ENCODE measurements around the gene NMRAL1.
A peak's percentile ranks its signal among the peaks of the same experiment; 100 is the strongest.

Gene NMRAL1

DNA sequence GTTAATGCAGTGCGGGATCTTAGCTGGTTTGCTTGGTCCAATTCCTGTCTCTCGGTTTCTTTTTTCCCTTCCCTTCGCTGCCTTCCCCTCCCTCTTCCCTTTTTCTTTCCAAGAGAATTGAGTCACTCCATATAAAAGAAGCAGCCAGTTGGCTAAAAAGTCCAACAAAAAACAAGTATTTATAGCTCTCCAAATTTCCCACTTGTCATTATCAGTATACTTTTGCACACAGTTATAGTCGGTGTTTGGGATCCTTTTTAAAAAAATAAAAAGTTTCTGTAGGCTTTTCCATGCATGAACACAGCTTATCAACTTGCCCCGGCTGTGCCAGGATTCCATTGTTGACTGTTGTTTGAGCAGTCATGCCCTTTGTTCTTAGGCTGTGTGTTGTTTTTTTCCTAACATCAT is 26.6 kb upstream of the NMRAL1 start:
- no peak for DNase-seq

DNA sequence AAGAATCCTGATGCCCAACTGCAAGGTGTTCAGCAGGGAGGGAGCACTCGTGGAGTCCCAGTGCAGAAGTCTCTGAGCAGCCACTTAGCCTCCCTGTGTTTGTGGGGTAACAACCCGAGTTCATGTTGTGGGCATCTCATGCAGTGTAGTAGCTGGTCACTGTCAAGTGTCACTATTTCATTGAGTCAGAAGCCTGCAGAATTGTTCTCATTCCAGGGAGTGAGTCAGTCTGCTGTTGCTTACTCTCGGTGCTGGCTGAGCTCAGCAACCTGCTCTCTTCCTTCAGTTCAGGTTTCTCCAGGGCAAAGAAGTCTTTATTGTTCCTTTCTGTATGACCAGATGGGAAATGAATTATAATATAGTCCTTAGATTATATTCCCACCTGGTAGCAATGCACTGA is 25.8 kb upstream of the NMRAL1 start:
- DNase-seq, result no peak

DNA sequence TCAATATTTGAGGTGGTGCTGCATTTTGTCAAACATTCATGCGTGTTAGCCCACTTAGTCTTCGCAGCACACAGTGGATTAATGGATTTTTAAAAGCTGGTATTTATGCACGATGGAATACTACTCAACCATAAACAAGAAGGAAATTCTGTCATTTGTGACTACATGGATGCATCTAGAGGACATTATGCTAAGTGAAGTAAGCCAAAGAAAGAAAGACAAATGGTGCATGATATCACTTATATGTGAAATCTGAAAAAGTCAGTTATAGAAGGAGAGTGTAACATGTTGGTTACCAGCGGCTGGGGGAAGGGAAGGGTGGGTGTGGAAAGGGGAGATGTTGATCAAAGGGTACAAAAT is 24.8 kb upstream of the NMRAL1 start:
- no peak for DNase-seq

DNA sequence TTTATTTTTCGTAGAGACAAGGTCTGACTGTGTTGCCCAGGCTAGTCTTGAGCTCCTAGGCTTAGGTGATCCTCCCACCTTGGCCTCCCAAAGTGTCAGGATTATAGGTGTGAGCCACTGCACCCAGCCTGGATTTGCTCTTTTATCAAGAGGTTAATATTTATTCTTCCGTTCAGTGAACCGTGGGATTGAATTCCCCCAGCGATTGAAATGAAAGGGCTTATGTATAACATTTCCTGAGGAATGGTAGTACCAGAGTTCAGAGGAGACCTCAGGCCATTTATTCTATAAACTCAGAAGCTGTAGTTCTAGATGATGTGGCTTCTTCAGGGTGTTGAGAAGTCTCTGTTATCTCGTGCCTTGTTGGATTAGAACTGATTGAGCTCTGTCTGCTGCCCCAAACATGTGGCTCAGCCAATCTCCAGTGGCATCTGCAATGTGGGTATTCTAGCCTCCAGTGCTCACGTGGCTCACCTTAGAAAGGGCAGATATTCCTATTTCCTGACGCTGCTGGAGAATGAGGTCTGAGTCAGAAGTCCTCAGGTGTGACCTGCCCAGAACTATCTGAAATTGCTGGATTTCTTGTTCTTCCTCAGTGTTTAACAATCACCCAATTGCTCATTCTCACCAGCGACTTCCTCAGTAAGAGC is 24.2 kb upstream of the NMRAL1 start:
- DNase-seq, result no peak

DNA sequence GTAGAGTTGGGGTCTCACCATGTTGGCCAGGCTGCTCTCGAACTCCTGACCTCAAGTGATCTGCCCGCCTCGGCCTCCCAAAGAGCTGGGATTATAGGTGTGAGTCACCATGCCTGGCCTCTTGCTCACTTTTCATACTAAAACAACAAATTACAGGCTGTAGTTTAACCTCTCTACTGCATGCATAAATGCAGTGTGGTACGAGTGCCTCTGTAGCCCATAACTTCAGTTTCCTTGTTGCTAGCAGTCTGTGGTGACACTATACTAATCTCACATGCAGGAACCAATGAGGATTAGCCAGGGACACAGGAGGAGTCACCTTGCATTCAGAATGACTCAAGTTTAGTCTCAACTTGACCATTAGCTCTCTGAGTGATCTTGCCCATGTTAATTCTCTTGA is 21.9 kb upstream of the NMRAL1 start:
- no peak for DNase-seq

DNA sequence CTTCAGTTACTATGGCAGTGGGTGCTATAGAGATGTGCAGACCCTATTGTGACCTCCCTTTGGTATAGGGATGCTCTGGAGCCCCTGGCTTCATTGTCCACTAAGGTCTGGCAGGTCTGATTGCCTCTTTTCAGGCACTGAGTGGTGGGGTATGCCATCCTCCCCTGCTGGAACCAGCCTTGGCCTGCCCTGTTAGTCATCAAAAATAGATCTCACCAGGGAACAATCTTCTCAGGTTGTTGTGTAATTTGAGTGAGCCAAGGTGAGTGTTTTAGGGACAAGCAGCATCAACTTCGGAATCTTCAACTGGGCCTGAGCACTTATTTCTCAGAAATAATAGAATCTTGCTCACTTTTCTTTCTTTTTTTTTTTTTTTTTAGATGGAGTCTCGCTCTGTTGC is 21.3 kb upstream of the NMRAL1 start:
- DNase-seq, result no peak

DNA sequence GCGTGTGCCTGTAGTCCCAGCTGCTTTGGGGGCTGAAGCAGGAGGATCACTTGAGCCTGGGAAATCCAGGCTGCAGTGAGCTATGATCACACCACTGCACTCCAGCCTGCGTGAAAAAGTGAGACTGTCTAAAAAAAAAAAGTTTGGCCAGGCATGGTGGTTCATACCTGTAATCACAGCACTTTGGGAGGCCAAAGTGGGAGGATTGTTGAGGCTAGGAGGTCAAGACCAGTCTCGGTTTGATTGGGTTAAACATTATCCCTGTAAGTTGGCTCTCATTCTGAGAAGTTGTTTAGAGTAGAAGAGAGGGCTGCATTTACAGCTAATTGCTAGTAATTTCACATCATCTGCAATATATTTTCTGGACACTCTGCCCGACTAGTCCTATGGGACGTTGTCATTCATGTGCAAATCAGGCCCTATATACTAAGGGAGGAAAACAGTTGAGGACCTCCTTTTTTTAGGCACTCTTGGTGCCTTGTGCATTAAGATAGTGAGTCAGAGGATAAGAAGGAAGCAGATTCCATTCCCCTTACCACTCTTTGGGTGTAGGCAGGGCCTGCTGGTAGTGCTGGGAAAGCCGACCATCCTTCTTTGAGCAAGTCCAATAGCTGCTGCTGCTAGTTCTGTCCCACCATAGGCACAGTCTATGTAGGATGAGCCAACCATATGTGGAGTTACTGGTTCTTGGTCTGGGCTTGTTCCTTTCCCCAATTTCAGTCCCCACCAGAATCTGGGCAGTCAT is 20.5 kb upstream of the NMRAL1 start:
- DNase-seq, result no peak

DNA sequence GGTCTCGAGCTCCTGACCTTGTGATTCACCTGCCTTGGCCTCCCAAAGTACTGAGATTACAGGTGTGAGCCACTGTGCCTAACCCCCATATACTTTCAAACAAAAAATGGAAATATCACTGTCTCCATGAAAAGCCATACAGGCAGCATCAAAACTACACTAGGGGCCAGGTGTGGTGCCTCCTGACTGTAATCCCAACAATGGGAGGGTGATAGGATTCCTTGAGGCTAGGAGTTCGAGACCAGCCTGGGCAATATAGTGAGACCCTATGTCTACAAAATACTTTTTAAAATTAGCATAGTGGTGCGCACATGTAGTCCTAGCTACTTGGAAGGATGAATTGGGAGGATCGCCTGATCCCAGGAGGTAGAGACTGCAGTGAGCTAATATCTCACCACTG is 17.5 kb upstream of the NMRAL1 start:
- DNase-seq, result no peak

DNA sequence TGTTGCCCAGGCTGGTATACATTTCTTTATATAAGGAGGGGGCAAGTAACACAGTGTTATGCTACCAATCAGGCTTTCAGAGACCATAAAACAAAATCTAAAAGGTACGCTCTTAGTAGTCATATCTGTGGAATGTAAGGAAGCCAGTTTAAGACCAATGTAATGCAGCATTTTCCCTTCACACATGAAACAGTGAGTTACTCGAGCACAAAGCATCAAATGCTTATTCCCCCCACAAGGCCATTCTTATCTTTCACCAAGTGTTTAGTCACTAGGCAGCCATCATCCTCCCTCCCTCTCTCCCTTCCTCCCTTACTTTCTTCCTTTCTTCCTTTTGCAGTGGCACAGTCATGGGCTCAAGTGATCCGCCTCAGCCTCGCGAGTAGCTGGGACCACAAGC is 14.6 kb upstream of the NMRAL1 start:
- no peak for DNase-seq

DNA sequence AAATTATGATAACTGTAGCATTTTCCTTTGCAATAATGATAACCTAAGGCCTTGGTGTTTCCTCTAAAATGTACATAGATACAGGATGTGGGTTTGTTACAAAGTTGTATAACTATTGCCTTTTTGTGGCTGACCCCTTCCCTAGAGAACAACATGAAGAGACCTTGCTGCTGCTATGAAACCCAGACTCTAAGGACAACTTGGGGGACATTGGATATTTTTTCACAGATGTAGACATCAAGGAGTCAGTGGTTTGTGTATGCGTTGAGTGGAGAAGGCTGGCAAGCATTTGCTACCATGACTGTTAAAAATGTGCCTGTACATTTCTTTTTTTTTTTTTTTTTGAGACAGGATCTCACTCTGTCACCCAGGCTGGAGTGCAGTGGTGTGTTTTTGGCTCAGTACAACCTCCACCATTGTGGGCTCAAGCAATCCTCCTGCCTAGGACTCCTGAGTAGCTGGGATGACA is 14.1 kb upstream of the NMRAL1 start:
- no peak for DNase-seq

DNA sequence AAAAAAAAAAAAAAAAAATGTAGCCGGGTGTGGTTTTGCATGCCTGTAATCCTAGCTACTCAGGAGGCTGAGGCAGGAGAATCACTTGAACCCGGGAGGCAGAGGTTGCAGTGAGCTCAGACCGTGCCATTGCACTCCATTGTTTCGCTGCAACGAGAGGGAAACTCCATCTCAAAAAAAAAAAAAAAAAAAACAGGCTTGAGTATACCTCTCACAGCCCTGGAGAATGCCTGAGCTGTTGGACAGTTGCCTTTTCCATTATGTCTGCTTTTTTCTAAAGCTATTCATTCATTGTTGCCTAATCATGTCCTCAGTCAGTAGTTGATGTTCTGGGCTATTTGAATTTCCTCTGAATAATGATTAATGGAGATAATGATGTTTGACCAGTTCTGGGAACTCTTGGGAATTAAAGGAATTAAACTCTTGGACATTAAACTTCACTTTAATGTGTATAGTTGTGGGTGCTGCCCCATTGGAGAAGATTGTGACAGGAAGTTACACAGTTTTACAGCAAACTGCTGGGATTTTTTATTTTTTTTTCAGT is 13.6 kb upstream of the NMRAL1 start:
- DNase-seq, result no peak

DNA sequence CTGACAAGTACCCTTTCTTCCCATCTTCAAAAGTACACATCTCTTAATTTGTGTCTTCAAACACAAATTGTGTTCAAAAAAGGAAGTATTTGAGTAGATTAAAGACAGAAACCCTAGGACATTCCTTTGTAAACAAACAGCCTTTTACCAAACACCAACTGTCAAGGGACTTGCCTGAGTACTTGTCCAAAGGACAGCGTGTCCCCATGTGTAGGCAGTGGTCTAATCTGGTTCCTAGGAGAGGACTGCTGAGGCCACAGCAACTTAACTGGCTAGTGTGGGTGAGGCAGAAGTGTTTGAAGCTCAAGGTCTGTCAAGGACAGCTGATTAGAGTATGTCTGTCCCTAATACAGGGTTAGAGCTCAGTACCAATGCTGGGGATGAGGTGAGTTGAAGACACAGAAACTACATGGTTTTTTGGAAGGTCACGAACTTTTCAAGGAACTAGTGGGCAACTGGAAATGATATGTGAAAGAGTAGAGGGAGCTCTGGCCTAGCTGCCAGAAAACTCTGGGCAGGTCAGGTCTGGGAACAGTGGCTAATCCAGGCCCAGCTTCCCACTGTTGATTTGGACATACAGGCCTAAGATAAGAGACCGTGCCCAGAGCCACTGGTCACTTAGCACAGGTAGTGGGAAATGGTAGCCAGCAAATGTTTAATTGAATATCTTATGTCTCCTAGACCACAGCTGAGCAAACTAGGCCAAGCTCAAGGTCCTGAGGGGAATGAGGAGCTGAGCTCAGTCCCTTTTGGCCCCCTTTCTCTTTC is 11.9 kb upstream of the NMRAL1 start:
- no peak for DNase-seq

DNA sequence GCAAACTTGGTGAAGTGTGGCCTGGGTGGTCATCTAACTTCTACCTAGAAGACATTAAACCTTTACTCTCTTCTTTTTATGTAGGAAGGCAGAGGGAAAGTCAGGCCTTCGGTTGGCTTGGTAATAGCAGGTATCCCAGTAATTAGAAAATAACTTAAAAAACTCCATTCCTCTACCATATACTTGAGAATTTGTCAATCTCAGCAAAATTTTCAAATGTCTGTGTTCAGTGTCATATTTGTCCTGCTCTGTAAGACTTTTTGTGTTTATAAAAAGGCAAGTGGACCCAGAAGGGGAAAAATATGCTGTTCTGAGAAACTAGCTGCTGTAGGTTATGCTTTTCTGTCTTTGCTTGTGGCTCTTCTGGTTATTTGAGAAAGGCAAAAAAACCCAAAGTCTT is 7.5 kb upstream of the NMRAL1 start:
- DNase-seq, result no peak

DNA sequence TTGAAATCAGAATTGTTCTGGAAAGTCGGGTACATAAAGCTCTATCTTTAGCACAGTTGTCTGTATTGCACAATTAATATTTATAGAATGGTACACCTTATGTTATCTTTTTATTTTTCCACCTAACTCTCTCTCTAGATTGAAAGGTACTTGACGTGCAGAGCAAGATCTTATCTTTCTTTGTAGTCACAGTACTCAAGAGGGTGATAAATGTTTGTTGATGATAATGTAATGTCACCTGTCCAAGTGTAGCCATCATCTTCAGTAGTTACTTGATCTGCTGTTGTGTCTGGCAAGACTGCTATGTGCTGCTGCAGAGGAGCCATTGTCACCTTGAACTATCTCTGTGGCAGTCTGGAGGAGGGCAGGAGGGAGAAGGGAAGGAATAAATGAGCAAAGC is 7.1 kb upstream of the NMRAL1 start:
- DNase-seq, result no peak

DNA sequence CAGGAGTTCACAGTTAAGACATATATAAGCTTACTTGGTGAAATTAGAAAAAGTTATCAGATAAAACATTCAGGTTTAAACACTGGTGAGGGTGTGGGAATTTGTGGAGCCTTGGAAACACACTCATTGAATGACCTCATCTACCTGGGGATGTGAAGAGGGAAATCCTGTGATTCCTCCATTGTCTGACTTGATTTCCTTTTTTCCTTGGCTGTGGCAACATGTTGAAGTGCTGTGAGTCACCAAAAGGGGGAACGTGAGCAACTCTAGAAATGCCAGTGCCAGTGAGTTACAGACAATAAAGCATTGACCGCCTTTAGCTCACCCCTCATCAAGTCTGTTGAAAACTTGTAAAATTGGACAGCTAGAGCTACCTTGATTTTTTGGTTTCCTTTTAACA is 3.5 kb upstream of the NMRAL1 start:
- DNase-seq, result no peak

DNA sequence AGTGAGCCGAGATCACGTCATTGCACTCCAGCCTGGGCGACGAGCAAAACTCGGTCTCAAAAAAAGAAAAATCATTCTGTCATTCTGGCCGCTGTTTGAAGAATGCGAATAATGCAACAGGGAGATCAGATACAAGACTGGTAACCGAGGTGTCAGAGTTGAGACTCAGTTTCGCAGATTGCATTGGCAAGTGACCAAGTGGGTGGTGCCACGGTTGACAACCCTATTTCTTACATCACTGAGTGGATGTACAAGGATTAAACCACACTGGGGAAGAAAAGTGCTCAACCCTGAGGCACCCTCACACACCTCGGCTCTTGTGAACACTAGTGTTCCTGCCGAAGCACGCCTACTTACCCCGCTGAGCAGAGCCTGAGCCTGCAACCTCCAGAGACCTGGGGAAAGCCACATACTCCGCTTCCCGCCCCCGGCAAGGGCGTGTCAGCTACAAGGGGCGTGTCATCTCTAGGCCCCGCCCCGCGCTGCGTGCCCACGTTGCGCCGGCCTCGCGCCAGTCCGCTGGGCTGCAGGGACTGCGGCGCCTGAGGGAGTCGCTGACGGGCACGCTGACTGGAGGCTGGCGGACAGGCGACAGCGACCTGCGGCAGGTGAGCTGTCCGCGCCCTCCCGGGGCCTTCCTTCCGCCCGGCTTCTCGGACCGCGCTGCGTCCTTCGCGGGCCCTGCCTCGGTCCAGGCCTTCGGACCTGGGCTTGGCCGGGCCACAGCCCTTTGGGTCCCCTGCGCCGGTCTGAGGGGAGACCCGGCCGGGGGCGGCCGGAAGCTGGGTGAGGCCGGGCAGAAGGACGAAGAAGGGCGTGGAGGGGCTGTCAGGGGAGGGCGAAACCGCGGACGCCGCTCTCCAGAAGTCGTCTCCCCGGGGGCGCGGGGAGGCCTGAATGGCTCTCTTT is 1.7 kb upstream of the NMRAL1 start, which contains the start of gene HMOX2:
Gene HMOX2, plus strand, starts transcription at position 519 of the 909 bp plus-strand sequence. CDS start 29,127 bp downstream, outside the sequence.
- peak; percentile 93 to 96 for DNase-seq

DNA sequence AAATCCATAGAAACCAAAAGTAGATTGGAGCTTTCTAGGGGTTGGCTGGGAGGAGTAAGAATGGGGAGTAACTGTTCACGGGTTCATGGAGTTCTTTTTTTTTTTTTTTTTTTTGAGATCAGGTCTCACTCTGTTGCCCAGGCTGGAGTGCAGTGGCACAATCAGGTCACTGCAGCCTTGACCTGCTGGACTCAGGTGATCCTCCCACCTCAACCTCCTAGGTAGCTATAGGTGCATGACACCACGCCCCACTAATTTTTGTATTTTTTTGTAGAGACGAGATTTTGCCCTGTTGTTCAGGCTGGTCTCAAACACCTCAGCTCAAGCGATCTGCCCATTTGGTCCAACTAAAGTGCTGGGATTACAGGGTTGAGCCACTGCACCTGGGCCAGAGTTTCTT is 1.5 kb downstream of the NMRAL1 start:
- no peak for DNase-seq

DNA sequence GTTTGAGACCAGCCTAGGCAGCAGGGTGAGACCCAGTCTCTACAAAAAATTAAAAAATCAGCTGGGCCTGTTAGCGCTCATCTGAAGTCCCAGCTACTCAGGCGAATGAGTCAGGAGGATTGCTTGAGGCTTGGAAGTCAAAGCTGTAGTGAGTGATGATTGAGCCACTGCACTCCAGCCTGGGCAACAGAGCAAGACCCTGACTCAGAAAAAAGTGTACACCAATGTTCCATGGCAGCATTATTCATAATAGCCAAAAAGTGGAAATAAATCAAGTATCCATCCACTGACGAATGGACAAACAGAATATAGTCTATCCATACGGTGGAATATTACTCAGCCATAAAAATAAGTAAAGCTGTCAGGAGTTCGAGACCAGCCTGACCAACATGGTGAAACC is 2.6 kb downstream of the NMRAL1 start:
- DNase-seq, result no peak

DNA sequence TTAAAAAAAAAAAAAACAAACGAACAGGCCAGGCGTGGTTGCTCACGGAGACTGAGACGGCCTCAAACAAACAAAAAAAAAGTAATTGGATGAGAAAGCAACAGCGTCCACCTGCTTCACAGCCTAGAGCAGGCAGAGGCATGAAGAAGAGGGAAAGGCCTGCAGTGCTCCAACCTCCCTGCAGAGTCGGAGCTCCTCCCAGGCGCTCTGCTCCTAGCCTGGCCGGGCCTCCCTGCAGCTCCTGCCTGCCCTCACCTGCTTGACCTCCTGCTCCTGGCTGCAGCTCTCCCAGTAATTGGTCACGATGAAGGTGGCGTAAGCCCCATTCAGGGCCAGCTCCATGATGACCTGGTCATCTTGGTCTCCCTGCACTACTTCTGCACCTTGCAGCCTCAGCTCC is 5.5 kb downstream of the NMRAL1 start:
- DNase-seq, result no peak

DNA sequence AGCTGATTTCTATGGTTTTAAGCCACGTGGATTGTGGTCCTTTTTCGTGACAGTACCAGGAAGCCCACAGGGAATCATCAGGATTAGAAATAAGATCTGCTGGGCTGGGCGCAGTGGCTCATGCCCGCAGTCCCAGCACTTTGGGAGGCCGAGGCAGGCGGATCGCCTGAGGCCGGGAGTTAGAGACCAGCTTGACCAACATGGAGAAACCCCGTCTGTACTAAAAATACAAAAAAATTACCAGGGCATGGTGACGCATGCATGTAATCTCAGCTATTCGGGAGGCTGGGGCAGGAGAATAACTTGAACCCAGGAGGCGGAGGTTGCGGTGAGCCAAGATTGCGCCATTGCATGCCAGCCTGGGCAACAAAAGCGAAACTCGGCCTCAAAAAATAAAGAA is 6.5 kb downstream of the NMRAL1 start:
- DNase-seq, result no peak

DNA sequence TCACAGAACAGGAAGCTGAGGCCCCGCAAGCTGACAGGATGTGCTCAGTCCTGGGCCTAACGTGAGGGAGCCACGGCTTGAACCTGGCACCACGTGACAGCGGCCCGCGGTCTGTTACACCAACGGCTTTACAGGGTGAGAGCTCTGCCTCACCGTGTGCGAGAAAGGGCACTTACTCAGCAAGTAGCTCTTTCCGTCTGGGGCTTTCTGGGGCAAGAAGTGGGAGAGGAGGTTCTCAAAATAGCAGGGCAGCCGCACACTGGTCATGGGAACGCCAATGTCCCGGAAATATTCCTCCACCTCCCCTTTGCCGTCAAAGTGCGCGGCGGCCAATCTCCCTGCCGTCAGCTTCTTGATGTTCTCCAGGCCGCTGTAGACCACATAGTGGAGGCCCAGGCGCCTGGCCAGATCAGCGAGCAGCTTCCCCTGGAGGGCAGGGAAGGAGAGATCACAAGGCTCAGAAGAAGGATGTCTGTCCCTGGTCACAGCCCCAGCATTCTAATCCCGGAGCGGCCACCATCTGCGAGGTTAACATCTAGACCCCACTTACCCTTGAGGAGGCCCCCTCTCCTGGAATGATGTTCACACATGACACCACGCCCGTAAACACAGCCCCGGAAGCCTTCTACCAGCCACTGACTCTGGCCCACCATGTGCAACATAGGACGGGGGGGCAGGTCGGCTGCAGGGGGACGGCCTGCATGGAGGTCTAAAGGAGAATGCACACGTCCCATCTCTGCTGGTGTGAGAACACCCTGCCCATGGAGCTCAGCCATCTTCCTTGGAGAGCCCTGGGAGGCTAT is 8.2 kb downstream of the NMRAL1 start:
- peak; percentile 46 to 59 for DNase-seq

All from stimulated activated CD4-positive, alpha-beta T cell treated with anti-CD3 and anti-CD28 coated beads, Interleukin-2, amount 100 ng/mL, for 24 hours (primary cell).